NB4 (cell line): ENCODE measurements around the gene CDKN2AIP.

Experiments
- CTCF ChIP-seq: IDR thresholded peaks from one replicate; pipeline ENCODE4 v1.5.1; 2012; ENCODE audit warnings: low read depth, low read length
- MAX ChIP-seq: IDR thresholded peaks from 2 replicates; pipeline ENCODE4 v1.6.1; 2011; ENCODE audit warnings: low read depth, low read length
- MYC ChIP-seq: IDR thresholded peaks from 2 replicates; pipeline ENCODE4 v1.6.1; 2011; ENCODE audit warnings: low read depth, low read length
- POLR2A ChIP-seq: IDR thresholded peaks from 2 replicates; pipeline ENCODE4 v1.6.1; 2011; ENCODE audit warnings: mild to moderate bottlenecking; ENCODE audit not compliant: insufficient read length; ENCODE audit errors: extremely low read depth

- no peak for TF ChIP-seq CTCF
- TF ChIP-seq MYC = no peak
- no peak for TF ChIP-seq MAX
- TF ChIP-seq POLR2A = no peak
Observed at GRCh38 chr4:183413234-183414200, 30.9 kb upstream of the CDKN2AIP start.
